ENCODE data around the gene CXCR2.
"Not testable (repeated sequence)": the region's sequence is repeated elsewhere in the genome, so short reads cannot be mapped to it uniquely, and the experiment has no call there.

CXCR2 gene

GRCh38 chr2:218125626-218126080 lies at the start of gene CXCR2:
Gene CXCR2 (plus strand): TSS chr2:218126028. CDS start chr2:218134802, 8,774 bp downstream.
- no peak for FAIRE-seq

- FAIRE-seq: no peak
Measured at GRCh38 chr2:218077464-218078216, 48.2 kb upstream of the CXCR2 start.

- FAIRE-seq: no peak
Measured at GRCh38 chr2:218079943-218080913, 45.6 kb upstream of the CXCR2 start.

GRCh38 chr2:218081063-218081462 lies 44.8 kb upstream of the CXCR2 start:
- no peak for FAIRE-seq

- FAIRE-seq: no peak
Measured at GRCh38 chr2:218081695-218082094, 44.1 kb upstream of the CXCR2 start.

- no peak for FAIRE-seq
Measured at GRCh38 chr2:218082586-218083351, 43.1 kb upstream of the CXCR2 start.

GRCh38 chr2:218083352-218083676 lies 42.5 kb upstream of the CXCR2 start:
- FAIRE-seq: no peak

GRCh38 chr2:218086478-218086877 lies 39.4 kb upstream of the CXCR2 start:
- no peak for FAIRE-seq

- no peak for FAIRE-seq
Measured at GRCh38 chr2:218089259-218089658, 36.6 kb upstream of the CXCR2 start.

GRCh38 chr2:218091746-218092145 lies 34.1 kb upstream of the CXCR2 start:
- no peak for FAIRE-seq

- FAIRE-seq: no peak
Measured at GRCh38 chr2:218093879-218094278, 31.9 kb upstream of the CXCR2 start.

- no peak for FAIRE-seq
Measured at GRCh38 chr2:218095853-218096252, 30.0 kb upstream of the CXCR2 start.

- no peak for FAIRE-seq
Measured at GRCh38 chr2:218097975-218098374, 27.9 kb upstream of the CXCR2 start.

GRCh38 chr2:218108834-218109233 lies 17.0 kb upstream of the CXCR2 start:
- not testable (repeated sequence) for FAIRE-seq

GRCh38 chr2:218121789-218122188 lies 4.0 kb upstream of the CXCR2 start:
- FAIRE-seq: not testable (repeated sequence)

- FAIRE-seq: not testable (repeated sequence)
Measured at GRCh38 chr2:218122286-218122685, 3.5 kb upstream of the CXCR2 start.

- no peak for FAIRE-seq
Measured at GRCh38 chr2:218123986-218124385, 1.8 kb upstream of the CXCR2 start.

GRCh38 chr2:218125095-218125494 lies 733 bp upstream of the CXCR2 start:
- FAIRE-seq: no peak

GRCh38 chr2:218127929-218128455 lies 2.2 kb downstream of the CXCR2 start:
- no peak for FAIRE-seq

- no peak for FAIRE-seq
Measured at GRCh38 chr2:218128781-218129457, 3.1 kb downstream of the CXCR2 start.

- FAIRE-seq: no peak
Measured at GRCh38 chr2:218129458-218130135, 3.8 kb downstream of the CXCR2 start.

GRCh38 chr2:218130377-218130776 lies 4.5 kb downstream of the CXCR2 start:
- FAIRE-seq: no peak

Data from islet of Langerhans (tissue), 1 donor.